ENCODE measurements around the gene SLC34A1.
A peak's percentile ranks its signal among the peaks of the same experiment; 100 is the strongest.

The SLC34A1 gene

DNA sequence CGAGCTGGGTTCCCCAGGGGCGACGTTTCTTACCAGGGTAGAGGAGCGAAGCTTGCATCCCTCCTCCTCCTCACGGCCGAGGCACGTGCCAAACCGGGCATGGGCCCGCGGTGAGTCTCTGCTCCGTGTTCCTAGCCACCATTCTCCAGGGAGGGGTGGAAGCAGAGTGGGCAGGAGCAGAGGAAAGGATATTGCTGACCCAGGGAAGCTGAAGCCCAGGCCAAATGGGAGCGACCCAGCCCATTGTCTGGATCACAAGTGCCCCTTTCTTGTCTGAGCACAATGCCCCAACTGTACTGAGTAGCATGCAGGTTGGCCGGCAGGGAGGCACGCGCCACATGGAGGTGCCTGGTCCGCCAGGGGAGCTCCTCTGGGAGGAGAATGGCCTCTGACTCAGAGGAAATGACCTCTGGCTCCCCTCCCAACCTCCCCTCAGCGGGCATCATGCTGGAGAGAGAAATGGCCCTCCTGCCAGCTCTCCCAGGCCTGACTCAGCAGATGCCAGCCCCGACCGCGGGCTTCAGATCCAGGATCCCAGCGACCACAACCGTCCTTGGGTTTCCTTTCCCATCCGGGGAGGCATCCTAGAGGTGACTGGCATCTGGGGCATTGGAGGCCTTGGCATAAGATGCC is 63.5 kb downstream of the SLC34A1 start:
- peak; percentile 83 for DNase-seq
